Fibroblast of upper back skin (primary cell): Measurements from ENCODE around the gene CEP83.
"Not testable (repeated sequence)": the region's sequence is repeated elsewhere in the genome, so short reads cannot be mapped to it uniquely, and the experiment has no call there.

Source experiments
- DNase-seq: peaks from one replicate; pipeline ENCODE4 v3.0.0-alpha.2; 2013

The CEP83 gene

DNA sequence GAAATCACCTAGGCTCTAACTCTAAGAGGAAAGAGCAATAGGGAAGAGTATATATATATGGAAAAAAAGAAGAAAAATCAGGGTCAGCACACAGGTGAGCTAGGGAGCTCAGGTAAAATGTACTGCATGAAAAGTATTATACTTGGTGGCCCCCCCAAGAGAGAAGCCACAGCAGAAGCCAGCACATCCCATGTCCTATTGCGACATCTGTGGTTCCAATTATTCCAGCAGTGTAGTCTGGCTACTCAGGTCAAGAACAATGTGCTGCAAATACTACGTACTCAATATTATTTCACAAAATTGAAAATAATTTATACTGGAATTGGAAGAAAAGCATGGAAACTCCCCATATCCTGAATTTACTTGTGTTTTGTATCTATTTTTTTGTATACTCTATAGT is 85.5 kb downstream of the CEP83 start:
- no peak for DNase-seq

DNA sequence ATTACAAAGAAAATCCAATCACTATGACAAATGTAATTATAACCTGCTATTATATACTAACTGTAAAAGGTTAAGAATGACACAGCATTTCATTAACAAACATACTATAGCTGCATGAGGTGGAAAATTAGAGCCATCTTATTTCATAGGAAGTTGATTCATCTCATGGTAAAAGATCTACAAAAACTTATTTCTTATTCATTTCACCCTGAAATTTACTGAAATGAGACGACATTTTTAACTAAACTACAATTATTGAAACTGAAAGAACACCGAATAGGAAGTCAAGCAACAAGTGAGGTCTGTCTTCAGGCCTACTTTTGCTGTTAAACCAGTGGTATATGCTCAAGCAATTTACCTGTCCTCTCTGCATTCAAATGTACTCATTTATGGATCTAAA is 87.2 kb downstream of the CEP83 start:
- DNase-seq = no peak

DNA sequence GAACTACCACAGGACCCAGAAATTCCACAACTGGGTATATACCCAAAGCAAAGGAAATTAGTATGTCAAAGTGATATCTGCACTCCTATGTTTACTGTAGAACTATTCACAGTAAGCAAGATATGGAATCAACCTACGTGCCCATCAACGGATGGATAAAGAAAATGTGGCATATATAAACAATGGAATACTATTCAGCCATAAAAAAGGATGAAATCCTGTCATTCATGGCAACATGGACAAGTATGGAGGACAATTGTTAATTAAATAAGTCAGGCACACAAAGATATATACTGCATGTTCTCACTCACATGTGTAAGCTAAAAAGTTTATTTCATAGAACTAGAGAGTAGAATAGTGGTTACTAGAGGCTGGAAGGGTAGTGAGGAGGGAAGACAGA is 97.0 kb downstream of the CEP83 start:
- DNase-seq = no peak

DNA sequence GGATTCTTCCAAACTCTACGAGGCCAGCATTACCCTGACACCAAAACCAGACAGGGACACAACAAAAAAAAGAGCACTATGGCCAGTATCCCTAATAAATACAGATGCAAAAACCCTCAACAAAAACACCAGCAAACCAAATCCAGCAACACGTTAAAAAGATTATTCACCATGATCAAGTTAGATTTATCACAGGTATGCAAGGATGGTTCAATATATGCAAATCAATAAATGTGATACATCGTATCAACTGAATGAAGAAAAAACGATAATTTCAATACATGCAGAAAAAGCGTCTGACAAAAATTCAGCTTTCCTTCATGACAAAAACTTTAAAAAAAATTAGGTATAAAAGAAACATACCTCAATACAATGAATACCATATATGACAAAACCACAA is 99.9 kb downstream of the CEP83 start:
- no peak for DNase-seq

DNA sequence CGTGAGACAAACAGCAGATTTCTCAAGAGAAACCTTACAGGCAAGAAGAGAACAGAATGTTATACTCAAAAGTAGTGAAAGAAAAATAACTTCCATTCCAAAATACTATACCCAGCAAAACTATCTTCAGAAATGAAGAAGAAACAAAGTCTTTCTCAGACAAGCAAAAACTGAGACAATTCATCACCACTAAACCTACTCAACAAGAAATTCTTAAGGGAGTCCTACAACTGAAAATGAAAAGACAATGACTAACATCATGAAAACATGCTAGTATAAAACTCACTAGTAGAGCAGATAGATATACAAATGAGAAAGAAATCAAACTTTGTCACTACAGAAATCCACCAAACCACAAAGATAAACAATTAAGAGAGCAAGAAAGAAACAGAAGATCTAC is 106.5 kb downstream of the CEP83 start:
- DNase-seq = no peak

DNA sequence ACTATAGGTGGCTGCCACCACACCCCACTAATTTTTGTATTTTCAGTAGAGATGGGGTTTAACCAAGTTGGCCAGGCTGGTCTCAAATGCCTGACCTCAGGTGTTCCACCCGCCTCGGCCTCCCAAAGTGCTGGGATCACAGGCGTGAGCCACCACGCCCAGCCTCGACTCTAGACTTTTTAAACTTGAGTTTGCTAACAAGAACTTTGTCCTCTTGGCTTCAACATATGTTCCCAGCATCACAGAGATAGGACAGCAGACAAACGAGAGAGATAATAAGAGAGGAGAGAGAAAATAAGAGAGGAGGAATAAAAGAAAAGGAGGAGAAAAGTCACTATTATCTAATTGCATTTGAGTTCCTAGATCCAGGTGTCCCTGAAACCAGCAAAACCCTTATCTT is 119.1 kb downstream of the CEP83 start:
- DNase-seq = no peak

DNA sequence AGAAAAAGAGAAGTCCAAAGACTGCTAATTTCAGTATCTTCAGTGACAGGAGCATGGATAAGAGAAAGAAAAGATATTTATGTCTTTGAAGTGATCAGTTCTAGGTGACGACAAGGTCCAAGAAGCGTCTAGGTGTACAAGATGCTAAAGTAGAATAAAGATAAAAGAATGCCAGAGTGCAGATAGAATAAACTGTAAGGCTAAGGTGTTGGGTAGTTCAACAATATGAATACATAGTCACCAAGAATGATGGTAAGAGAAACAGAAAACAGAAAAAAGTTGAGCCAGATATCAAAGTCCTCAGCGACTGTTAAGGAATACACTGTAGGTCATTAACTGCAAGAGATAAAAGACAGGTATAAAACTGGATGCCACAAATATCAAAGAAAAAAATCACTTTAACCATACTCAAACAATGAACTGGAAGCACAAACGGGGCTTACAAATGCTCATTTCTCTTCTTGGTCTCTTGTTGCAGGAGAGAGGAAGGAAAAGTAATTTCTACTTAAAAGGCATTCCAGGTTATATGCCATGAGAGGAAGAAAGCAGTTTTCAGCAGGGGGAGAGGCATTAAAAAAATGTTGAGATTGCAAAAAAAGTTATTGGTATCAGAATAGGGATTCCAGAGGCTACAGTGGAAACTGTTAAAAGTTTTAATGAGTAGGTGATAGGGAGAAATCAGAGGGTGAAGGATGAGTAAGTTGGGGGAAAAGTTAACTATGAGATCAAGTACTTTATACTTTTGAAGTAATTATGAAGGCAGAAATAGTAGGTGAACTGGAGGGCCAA is 121.5 kb downstream of the CEP83 start:
- no peak for DNase-seq

DNA sequence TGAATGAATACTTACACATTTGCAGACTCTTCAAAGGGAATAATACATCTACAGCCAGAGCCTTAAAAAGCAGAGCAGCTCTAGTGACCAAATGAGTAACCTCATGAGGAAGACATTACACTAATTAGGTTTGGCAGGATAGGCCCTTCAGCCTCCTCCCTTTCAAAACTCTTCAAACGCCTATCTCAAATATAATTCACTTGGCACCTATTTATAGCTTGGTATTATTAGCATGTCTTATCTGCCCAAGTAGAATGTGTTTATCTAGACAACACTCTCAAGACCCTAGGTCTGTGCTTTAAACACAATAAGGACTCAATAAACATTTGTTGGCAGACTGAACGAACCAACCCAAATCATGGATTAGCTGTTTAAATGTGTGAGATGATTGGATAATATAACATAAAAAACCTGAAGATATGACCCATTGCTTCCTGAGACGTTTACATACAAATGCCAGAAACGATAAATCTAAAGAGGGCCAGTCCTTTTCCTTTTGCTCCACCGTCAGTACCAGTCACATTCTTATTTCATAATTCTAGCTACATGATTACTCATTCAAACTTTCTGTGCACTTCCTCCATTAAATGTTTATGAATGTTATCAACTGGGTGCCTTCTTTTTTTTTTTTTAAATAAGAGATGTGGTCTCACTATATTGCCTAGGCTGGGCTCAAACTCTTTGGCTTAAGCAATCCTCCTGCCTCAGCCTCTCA is 123.3 kb downstream of the CEP83 start:
- DNase-seq = peak; percentile 1

DNA sequence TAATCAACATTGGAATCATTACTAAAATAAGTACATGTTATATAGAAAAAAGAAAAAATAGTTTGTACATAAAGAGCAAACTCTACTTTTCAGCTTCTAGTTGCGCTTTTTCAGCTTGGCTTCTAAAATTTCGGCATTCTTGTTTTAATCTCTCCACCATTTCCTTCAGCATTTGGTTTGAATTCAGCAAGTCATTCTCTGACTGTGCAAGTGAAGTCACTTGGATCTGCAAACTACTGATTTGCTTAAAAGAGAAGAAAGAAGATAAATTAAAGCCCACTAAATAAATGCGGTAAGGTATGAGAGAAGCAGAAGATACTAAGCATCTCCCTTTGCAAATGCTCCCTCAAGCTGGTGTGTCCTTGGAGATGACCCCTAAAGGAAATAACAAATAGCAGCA is 126.3 kb downstream of the CEP83 start:
- DNase-seq = no peak

DNA sequence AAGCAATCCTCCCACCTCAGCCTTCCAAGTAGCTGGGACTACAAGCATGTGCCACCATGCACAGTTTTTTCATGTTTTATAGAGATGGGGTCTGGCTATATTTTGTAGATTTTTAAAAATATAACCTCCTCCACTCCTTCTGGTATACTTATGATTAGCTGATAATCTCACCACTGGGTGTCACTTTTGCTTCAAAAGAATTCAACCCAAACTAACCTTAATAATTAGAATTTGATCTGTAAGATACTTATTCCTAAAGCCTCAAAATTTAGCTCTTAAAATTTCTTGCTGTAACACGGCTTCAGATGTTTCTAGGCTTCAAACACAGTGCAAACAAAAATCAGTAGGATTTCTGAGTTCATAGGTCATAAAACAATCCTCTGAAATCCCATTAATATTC is 130.3 kb downstream of the CEP83 start:
- no peak for DNase-seq

DNA sequence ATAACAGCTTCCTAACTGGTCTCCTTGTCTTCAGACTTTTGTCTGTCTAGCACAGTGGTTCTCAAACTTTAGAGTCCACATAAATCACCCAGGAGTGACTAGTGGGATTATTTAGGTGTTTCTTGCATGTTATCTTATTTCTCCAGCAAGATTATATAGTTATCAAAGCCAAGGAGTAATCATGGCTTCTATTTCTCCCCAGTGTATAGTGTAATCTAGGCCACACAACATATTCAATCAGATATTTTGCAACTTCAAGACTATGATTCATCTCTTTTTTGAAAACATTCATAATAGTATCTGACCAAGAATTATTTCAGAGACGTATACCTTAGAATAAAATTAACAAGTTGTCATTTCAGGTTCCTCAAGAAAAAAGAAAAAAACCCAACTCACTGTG is 131.9 kb downstream of the CEP83 start:
- DNase-seq = peak; percentile 56

DNA sequence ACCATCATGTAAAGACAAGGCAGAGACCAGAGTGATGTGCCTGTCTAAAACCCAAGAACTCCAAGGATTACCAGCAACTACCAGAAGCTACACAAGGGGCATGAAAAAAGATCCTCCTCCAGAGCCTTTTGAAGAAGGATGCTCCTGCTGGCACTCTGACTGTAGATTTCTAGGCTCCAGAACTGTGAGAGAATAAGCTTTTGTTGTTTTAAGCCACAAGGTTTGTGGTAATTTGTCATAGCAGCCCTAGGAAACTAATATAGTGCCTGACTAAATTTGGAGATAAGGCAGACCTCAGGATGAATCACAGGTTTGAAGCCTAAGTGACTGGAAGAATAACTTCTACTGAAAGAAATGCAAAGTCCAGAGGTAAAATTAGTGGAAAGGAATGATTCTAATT is 132.9 kb downstream of the CEP83 start:
- DNase-seq = peak; percentile 70

DNA sequence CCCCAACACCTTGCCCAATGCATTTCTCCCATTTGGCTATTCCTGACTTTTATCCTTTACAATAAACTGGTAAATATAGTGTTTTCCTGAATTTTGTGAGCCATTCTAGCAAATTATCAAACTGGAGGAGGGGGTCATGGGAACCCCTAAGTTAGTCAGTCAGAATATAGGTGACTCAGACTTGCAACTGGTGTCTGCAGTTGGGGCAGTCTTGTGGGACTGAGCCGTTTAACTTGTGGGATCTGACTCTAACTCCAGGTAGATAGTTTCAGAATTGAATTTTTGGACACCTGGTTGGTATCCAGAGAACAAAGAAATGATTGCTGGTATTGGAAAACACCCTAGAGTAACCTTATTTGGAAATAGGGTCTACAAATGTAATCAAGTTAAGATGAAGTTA is 133.4 kb downstream of the CEP83 start:
- DNase-seq = no peak

DNA sequence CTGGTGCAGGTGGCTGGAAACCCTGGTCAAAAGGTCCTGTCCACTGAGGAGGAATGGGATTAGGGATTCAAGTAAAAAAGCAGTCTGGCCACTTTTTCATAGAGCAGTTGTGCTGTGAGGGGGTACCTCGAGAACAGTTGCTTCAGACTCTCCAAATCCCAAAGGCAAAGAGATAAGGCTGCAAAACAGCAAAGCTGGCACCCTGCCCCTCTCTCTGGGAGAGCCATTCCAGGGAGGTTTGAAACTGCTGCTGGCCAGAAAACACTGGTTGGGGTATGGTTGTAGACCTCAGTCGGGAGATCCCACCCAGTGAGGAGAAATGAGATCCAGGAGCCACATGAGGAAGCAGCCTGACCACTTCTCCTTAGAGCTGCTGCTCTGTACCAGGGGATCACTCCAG is 137.3 kb downstream of the CEP83 start:
- peak; percentile 9 for DNase-seq

DNA sequence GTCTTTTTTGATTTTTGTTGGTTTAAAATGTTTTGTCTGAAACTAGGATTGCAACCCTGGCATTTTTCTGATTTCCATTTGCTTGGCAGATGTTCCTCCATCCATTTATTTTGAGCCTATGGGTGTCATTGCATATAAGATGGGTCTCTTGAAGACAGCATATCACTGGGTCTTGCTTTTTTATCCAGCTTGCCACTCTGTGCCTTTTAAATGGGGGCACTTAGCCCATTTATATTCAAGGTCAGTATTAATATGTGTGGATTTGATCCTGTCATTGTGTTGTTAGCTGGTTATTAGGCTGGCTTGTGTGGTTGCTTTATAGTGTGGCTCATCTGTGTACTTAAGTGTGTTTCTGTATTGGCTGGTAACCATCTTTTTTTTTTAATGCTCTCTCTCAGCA is 139.6 kb downstream of the CEP83 start:
- no peak for DNase-seq

DNA sequence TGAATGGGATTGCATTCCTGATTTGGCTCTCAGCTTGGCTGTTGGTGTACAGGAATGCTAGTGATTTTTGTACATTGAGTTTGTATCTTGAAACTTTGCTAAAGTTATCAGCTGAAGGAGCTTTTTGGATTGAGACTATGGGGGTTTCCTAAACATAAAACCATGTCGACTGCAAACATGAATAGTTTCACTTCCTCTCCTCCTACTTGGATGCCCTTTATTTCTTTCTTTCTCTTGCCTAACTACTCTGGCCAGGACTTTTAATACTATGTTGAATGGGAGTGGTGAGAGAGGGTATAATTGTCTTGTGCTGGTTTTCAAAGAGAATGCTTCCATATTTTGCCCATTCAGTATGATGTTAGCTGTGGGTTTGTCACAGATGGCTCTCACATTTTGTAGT is 141.5 kb downstream of the CEP83 start:
- DNase-seq = no peak

DNA sequence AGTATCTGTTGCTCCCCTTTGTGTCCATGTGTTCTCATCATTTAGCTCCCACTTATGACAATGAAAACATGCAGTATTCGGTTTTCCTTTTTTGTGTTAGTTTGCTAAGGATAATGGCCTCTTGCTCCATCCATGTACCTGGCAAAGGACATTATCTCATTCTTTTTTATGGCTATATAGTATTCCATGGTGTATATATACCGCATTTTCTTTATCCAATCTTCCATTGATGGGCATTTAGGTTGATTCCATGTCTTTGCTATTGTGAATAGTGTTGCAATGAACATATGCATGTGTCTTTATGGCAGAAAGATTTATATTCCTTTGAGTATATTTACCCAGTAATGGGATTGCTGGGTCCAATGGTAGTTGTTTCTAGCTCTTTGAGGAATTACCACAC is 143.1 kb downstream of the CEP83 start:
- not testable (repeated sequence) for DNase-seq

DNA sequence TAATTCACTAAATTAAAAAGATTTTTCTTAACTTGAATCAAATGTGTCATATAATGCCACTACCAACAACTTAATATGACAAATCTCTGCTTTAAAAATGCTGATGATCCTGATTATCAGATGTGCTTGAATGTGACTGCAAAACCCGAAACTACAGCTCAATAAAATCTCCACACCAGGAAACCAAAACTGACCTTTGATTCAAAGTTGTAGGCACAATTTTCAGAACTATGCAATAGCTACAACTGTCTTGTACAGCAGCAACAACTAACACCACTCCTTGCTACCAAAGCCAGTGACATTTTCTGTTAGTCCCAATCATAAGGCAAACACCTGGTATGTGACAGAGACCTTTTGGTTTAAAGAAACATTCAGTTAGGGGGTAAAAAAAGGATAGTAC is 147.3 kb downstream of the CEP83 start:
- no peak for DNase-seq

DNA sequence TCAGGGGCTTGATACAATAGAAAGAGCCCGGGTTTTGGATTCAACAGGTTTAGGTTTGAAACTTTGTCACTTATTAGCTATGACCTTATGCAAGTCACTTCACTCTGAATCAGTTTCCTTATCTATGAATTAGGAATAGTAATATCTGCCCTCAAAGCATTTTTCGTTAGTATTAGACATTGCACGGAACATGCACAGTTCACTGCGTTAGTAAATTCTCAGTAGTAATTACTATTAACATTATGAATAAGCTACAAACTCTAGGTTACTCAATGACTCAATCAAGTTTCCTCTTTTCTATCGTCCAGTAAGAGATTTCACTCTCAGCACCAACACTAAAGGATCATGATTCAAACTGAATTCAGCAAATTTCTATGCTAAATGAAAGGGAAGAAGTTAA is 150.3 kb downstream of the CEP83 start:
- no peak for DNase-seq

DNA sequence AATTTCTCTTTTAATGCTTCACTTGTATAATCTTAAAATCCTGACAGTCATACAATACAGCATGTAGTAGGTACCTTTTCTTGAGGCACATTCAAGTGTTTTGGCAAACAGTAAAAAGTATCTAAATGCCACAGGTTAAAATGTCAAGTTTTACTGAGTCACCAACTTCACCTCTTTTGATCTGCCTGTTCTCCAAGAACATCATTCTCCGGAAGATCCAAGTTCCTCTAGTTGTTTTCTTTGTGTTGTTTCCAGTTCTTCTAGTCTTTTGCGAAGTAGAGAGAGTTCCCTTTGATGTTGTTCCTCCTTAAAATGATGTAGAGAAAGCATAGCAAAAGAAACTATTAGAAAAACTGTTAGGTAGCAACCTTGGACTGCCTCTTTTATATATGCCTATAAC is 151.1 kb downstream of the CEP83 start:
- no peak for DNase-seq

DNA sequence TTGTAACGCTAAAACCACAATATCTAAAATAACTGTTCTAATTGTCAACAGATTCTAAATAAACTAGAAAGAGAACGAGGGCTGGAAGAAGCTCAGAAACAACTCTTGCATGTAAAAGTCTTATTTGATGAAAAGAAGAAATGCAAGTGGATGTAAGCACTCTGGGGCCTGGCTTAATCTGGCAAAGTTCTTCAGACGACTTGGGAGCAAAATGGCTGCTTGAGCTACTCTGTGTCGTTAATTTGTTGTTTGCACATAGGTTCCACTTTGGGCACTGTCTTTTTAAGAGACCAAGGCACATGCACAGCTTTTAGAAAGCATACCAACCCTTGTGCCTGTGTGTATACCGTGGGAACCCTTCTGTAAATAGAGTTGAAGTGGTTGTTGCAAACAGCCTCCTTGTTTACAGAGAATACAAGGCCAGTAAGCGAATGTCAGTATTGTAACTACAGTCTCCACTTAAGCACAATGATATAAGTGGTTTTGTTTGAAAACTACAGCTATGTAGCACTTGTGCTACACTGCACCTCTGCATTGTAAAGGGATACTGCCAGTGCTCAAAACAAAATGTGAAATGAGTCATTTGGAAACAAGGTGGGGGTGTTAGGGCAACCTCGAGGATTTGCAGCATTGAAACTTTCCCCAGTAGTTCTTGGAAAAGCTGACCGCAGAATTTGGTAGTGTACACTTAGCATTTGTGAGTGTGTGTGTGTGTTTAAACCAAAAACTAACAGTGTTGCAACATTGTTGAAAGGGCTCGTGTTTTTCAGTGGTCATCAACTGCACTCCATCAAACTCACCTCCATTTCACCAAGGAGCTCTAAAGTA is 154.3 kb downstream of the CEP83 start:
- peak; percentile 36 for DNase-seq

DNA sequence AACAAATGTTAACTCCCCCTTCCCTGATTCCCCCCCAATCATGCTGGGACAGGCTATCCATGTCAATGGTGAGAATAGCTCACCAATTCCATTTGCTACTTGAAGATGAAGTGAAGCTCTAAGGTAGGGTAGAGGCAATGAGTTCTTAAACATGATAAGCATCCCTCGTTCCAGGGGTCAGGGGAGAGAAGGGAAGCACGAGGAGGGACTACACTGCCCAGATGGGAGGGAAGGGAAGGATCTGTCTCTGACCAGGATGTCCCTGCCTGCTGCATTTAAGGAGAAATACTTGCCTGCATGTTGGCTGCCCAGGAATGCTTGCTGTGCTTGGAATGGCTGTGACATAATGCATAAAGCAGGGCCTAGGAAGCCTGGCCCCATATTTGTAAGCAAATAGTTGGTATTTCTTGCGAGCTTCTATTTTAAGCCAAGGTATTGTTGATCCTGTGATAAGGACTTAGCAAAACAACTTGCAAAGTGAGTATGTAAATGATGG is 155.1 kb downstream of the CEP83 start:
- DNase-seq = peak; percentile 68

DNA sequence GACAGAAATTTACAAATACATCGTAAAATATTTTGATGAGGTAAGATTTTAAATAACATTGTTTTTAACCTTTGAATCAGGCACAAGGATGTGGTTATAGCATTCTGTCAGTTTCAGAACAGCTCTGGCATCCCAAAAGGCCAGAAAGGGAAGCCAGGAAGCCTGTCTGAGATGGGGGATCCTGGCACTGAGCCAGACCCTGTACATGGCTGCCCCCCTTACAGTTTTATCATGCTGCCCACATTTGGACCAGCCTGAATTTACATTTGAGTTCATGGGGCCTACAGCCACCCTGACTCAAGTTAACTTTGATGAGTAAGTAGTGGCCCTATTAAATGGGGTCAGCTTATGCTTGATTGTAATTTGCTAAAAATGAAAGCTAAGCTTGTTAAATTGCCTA is 155.7 kb downstream of the CEP83 start:
- DNase-seq = no peak

DNA sequence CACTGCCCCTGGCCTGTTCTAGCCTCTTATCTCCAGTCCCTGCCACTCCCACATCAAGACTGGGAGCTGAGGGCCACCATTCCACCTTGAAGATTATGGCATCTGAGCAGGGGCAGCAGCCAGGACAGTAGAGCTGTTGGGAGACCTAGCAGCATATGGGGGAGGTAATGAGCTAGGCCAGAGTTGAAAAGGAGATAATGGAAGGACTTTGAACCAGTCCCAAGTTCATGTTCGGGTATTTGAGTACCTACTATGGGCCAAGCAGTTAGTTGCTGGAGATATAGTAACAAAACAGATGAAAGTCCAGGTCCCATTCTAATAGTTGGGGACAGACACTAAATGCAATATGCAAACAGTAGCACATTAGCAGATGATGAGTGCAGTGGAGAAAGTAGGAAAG is 159.8 kb downstream of the CEP83 start:
- DNase-seq = no peak
